ENCODE results near the gene REEP5.

GRCh38 chr5:112876362-112876761 is 45.7 kb downstream of the REEP5 start:
- TF ChIP-seq CTCF (CRISPR knock-in tag; IDR thresholded peaks at IDR 0.05) (no peak), NONO (IDR thresholded peaks at IDR 0.05) (no peak), NONO (CRISPR knock-in tag; conservative IDR thresholded peaks at IDR 0.05) (no peak), FOXM1 (CRISPR knock-in tag; IDR thresholded peaks at IDR 0.05) (no peak), KDM4B (CRISPR knock-in tag; IDR thresholded peaks at IDR 0.05) (no peak), GABPA (IDR thresholded peaks at IDR 0.05; ENCODE audit: low read depth, low read length) (no peak), GABPA (CRISPR knock-in tag; IDR thresholded peaks at IDR 0.05; ENCODE audit: low read depth) (no peak), EP300 (IDR thresholded peaks at IDR 0.05; ENCODE audit: low read depth in 2 of 2, low read length in 2 of 2) (no peak), EP300 (CRISPR knock-in tag; IDR thresholded peaks at IDR 0.05; ENCODE audit: borderline replicate concordance) (no peak), NR3C1 (CRISPR knock-in tag; IDR thresholded peaks at IDR 0.05) (no peak)
